RWPE2 (cell line): ENCODE data around the gene VLDLR.

ENCODE experiments used
- ATAC-seq: fragments of 200-7000 bp; cut with Tn5 transposase; 3 replicates; pipeline ENCODE4 v1.9.1; 2021; ENCODE audit warnings: low read depth
- DNase-seq: peaks from one replicate; pipeline ENCODE4 v3.0.0-alpha.2; 2020; ENCODE audit warnings: low spot score
- H3K27ac ChIP-seq: fragments of 450-650 bp; 2 replicates; pipeline ENCODE4 v1.5.1; 2017; ENCODE audit warnings: mild to moderate bottlenecking; ENCODE audit not compliant: poor library complexity, severe bottlenecking
- H3K27me3 ChIP-seq: fragments of 250-450 bp; sonication (Bioruptor Pico); 2 replicates; pipeline ENCODE4 v1.5.1; 2021; ENCODE audit warnings: mild to moderate bottlenecking, moderate library complexity; ENCODE audit not compliant: insufficient read depth, poor library complexity, severe bottlenecking
- H3K36me3 ChIP-seq: fragments of 250-450 bp; sonication (Bioruptor Pico); 2 replicates; pipeline ENCODE4 v1.5.1; 2020; ENCODE audit warnings: low read depth, mild to moderate bottlenecking, moderate library complexity
- H3K4me1 ChIP-seq: fragments of 250-450 bp; sonication (Bioruptor Pico); 2 replicates; pipeline ENCODE4 v1.5.1; 2021; ENCODE audit warnings: mild to moderate bottlenecking, moderate library complexity; ENCODE audit not compliant: insufficient read depth, poor library complexity, severe bottlenecking
- H3K4me3 ChIP-seq: fragments of 250-450 bp; sonication (Bioruptor Pico); 2 replicates; pipeline ENCODE4 v1.5.1; 2021; ENCODE audit warnings: mild to moderate bottlenecking, moderate library complexity; ENCODE audit not compliant: severe bottlenecking
- H3K9me3 ChIP-seq: fragments of 250-450 bp; sonication (Bioruptor Pico); 2 replicates; pipeline ENCODE4 v1.5.1; 2021; ENCODE audit warnings: mild to moderate bottlenecking, moderate library complexity; ENCODE audit not compliant: severe bottlenecking
- CTCF ChIP-seq: fragments of 450-650 bp; IDR thresholded peaks from one replicate; pipeline ENCODE4 v1.5.1; 2017; ENCODE audit warnings: mild to moderate bottlenecking, moderate library complexity; ENCODE audit not compliant: poor library complexity, severe bottlenecking

VLDLR gene

GRCh38 chr9:2664174-2665065 is 42.8 kb downstream of the VLDLR start:
- TF ChIP-seq CTCF = no peak

GRCh38 chr9:2666569-2666968 is 45.0 kb downstream of the VLDLR start:
- TF ChIP-seq CTCF = no peak
- DNase-seq (no peak), ATAC-seq (no peak)
- Histone ChIP-seq H3K4me3 (no peak overlapping the region), H3K27ac (no peak overlapping the region), H3K36me3 (no peaks in the 10 kb centered on the region), H3K4me1 (no peaks in the 10 kb centered on the region), H3K27me3 (no peaks in the 10 kb centered on the region), H3K9me3 (no peaks in the 10 kb centered on the region)

More at GRCh38 chr9:2664174-2665065, 42.8 kb downstream of the VLDLR start:
- Histone ChIP-seq H3K27me3 (no peaks in the 10 kb centered on the region), H3K36me3 (no peaks in the 10 kb centered on the region), H3K4me3 (no peak overlapping the region), H3K4me1 (no peaks in the 10 kb centered on the region), H3K9me3 (no peaks in the 10 kb centered on the region), H3K27ac (no peak overlapping the region)
- ATAC-seq (no peak), DNase-seq (no peak)

- no peak for DNase-seq
- H3K36me3 ChIP-seq = no peaks in the 10 kb centered on the region
- no peaks in the 10 kb centered on the region for H3K27me3 ChIP-seq
- H3K4me3 ChIP-seq = no peak overlapping the region
- H3K9me3 ChIP-seq = no peaks in the 10 kb centered on the region
- ATAC-seq = no peak
- no peaks in the 10 kb centered on the region for H3K4me1 ChIP-seq
- TF ChIP-seq CTCF = no peak
- no peak overlapping the region for H3K27ac ChIP-seq
These were observed 51.6 kb downstream of the VLDLR start for GRCh38 chr9:2673161-2673560.

- TF ChIP-seq CTCF = no peak
- DNase-seq (no peak), ATAC-seq (no peak)
- no peaks in the 10 kb centered on the region for H3K27me3 ChIP-seq
- no peak overlapping the region for H3K27ac ChIP-seq
- H3K4me1 ChIP-seq = no peaks in the 10 kb centered on the region
- H3K4me3 ChIP-seq = no peak overlapping the region
- no peaks in the 10 kb centered on the region for H3K9me3 ChIP-seq
- no peaks in the 10 kb centered on the region for H3K36me3 ChIP-seq
These were observed 52.7 kb downstream of the VLDLR start for GRCh38 chr9:2674141-2674824.
